Mammary epithelial cell (primary cell): ENCODE measurements around the gene ENOX1.

Experiments used
- EZH2 ChIP-seq: IDR thresholded peaks from 2 replicates; pipeline ENCODE4 v1.6.1; 2012; ENCODE audit warnings: low read length, inconsistent platforms, borderline replicate concordance
- TF ChIP-seq, protein P1 (sequence below), 2 donors: IDR thresholded peaks in 1 of 2; conservative IDR thresholded peaks in 1 of 2; 2 replicates each; pipeline ENCODE4 v1.5.1; 2011 to 2012; ENCODE audit warnings: inconsistent platforms in 2 of 2, low read length in 2 of 2, mild to moderate bottlenecking in 2 of 2, control low read depth in 1 of 2, low read depth in 1 of 2; ENCODE audit not compliant: insufficient read depth in 1 of 2; ENCODE audit errors: extremely low read depth in 1 of 2

GRCh38 chr13:43783820-43784219 lies 3.0 kb downstream of the ENOX1 start:
- TF ChIP-seq, protein P1, sequence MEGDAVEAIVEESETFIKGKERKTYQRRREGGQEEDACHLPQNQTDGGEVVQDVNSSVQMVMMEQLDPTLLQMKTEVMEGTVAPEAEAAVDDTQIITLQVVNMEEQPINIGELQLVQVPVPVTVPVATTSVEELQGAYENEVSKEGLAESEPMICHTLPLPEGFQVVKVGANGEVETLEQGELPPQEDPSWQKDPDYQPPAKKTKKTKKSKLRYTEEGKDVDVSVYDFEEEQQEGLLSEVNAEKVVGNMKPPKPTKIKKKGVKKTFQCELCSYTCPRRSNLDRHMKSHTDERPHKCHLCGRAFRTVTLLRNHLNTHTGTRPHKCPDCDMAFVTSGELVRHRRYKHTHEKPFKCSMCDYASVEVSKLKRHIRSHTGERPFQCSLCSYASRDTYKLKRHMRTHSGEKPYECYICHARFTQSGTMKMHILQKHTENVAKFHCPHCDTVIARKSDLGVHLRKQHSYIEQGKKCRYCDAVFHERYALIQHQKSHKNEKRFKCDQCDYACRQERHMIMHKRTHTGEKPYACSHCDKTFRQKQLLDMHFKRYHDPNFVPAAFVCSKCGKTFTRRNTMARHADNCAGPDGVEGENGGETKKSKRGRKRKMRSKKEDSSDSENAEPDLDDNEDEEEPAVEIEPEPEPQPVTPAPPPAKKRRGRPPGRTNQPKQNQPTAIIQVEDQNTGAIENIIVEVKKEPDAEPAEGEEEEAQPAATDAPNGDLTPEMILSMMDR (conservative IDR thresholded peaks at IDR 0.05 in 1 of 2, IDR thresholded peaks at IDR 0.05 in 1 of 2; ENCODE audit: extremely low read depth in 1 of 2, insufficient read depth in 1 of 2, low read depth in 1 of 2, low read length in 2 of 2), result no peak
- TF ChIP-seq EZH2, result no peak
